Activated T-cell treated with anti-CD3 and anti-CD28 coated beads, Interleukin-2, amount 50 U/mL, for 4 hours (primary cell): ENCODE data around the gene BTG1. TPM values are rescaled to one million over a fixed set of nuclear protein-coding genes. Genes with fewer than 3 reads are reported as not detected.

Experiments used
- ATAC-seq, 2 donors: fragments of 200-7000 bp; cut with Tn5 transposase; one replicate each; pipeline ENCODE4 v1.10.0; 2021
- DNase-seq: peaks from one replicate; pipeline ENCODE4 v3.0.0-alpha.2; 2020
- H3K27me3 Mint-ChIP-seq: one replicate; pipeline ENCODE4 v1.8.0; 2021; ENCODE audit warnings: low read depth, mixed read lengths
- H3K36me3 Mint-ChIP-seq: one replicate; pipeline ENCODE4 v1.8.0; 2022; ENCODE audit warnings: mixed read lengths; ENCODE audit not compliant: insufficient read depth
- H3K4me1 Mint-ChIP-seq: one replicate; pipeline ENCODE4 v1.8.0; 2021; ENCODE audit warnings: low read depth, mixed read lengths
- H3K4me3 Mint-ChIP-seq: one replicate; pipeline ENCODE4 v1.8.0; 2021; ENCODE audit warnings: mild to moderate bottlenecking, moderate library complexity, mixed read lengths
- H3K9me3 Mint-ChIP-seq: one replicate; pipeline ENCODE4 v1.8.0; 2021; ENCODE audit warnings: mixed read lengths
- total RNA-seq, 3 donors: library from RNA; stranded (reverse); gene quantifications; one replicate each; pipeline ENCODE4 v1.2.1, GENCODE V29; 2021

BTG1 gene
- total RNA-seq, 3 donors from 2014 or later: 119 to 204 (median 130) TPM

DNA sequence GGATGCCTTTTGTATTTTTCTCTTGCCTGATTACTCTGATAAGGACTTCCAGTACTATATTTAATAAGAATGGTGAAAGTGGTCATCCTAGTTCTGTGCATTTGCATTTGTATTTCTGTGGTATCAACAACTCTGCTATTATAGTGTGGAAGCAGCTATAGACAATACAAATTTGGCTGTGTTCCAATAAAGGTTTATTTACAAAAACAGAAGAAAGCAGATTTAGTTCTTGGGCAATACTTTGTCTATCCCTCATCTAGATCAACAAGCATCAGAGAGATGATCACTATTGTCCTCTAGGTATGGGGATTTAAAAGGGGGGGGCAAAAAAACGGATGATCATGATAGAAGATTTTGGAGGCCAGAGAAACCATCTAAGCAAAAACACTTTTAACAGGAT is 19.1 kb upstream of the BTG1 start:
- no peak overlapping the region for H3K4me3 Mint-ChIP-seq
- ATAC-seq: no peak
- no peaks in the 10 kb centered on the region for H3K36me3 Mint-ChIP-seq
- no peak for DNase-seq
- H3K4me1 Mint-ChIP-seq: peaks cover 42% of the 10 kb centered on the region
- no peaks in the 10 kb centered on the region for H3K9me3 Mint-ChIP-seq
- no peaks in the 10 kb centered on the region for H3K27me3 Mint-ChIP-seq

- ATAC-seq: peak in 1 of 2 donors; percentile 35
- no peaks in the 10 kb centered on the region for H3K27me3 Mint-ChIP-seq
- H3K9me3 Mint-ChIP-seq: no peaks in the 10 kb centered on the region
- no peaks in the 10 kb centered on the region for H3K36me3 Mint-ChIP-seq
- no peak overlapping the region for H3K4me3 Mint-ChIP-seq
- H3K4me1 Mint-ChIP-seq: peaks cover 59% of the 10 kb centered on the region
- no peak for DNase-seq
These were observed 16.4 kb upstream of the BTG1 start for GRCh38 chr12:92162079-92162478.

DNA sequence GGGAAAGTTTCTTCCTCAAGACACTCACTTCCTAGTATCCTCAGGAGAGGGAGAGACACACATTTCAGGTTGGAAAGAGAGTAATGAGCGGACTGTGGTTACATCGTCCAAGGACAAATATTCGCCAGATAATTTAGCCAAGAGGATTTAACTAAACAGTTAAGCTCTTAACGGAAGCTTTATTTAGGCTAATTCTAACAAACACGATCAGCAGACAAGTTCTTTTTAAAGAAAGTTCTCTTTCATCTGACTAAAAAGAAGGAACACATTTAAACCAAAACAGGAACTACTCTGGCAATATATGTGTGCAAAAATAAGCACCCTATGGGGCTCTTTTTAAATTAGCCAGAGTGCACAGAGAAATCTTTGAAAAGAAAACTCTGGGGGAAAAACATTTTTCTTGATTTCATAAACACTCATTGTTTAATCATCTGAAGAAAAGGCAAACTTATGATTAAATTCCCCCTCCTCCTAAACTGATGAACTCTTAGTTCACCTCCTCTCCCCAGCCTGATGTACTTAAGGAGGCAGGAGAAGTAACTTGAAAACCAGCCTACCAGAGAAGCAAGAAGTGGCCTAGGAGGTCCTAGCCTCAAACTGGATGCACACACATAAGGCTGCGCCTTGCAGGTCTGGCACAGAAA is 13.3 kb upstream of the BTG1 start:
- no peaks in the 10 kb centered on the region for H3K27me3 Mint-ChIP-seq
- no peaks in the 10 kb centered on the region for H3K9me3 Mint-ChIP-seq
- H3K4me3 Mint-ChIP-seq: peak overlapping the region; percentile 20
- no peaks in the 10 kb centered on the region for H3K36me3 Mint-ChIP-seq
- DNase-seq (no peak), ATAC-seq (peak; percentile 59 to 70)
- peaks cover 61% of the 10 kb centered on the region for H3K4me1 Mint-ChIP-seq

DNA sequence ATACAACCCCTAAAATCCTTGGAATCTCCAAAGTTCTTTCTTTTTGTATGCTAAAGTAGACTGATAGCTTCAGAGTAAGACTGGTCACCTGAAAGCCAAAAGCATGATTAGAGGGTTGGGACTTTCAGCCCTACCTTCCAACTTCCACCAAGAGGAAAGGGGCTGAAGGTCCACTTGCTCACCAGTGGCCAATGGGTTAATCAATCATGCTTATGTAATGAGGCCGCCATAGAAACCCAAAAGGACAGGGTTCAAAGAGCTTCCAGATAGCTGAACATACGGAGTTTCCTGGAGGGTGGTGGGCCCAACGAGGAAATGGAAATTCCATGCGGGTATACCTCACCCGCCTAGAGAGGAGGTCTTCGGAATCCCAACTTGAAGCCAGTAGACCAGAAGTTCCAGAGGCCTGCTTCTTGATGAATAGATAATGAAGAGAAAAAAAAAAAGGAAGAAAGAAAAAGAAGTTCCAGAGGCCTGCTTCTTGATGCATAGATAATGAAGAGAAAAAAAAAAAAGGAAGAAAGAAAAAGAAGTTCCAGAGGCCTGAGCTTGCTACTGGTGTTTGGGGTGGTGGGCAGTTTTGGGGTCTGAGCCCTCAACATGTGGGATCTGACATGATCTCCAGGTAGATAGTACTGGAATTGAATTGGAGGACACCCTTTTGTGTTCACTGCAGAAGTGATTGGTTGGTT is 11.2 kb upstream of the BTG1 start:
- Mint-ChIP-seq H3K4me1 (peaks cover 48% of the 10 kb centered on the region), H3K27me3 (no peaks in the 10 kb centered on the region), H3K36me3 (peaks cover 3% of the 10 kb centered on the region), H3K9me3 (no peaks in the 10 kb centered on the region), H3K4me3 (no peak overlapping the region)
- ATAC-seq: no peak
- DNase-seq: no peak

GRCh38 chr12:92156139-92156538 is 10.5 kb upstream of the BTG1 start:
- Mint-ChIP-seq H3K27me3 (no peaks in the 10 kb centered on the region), H3K4me3 (no peak overlapping the region), H3K9me3 (no peaks in the 10 kb centered on the region), H3K4me1 (peaks cover 46% of the 10 kb centered on the region), H3K36me3 (peaks cover 3% of the 10 kb centered on the region)
- ATAC-seq: no peak
- no peak for DNase-seq

DNA sequence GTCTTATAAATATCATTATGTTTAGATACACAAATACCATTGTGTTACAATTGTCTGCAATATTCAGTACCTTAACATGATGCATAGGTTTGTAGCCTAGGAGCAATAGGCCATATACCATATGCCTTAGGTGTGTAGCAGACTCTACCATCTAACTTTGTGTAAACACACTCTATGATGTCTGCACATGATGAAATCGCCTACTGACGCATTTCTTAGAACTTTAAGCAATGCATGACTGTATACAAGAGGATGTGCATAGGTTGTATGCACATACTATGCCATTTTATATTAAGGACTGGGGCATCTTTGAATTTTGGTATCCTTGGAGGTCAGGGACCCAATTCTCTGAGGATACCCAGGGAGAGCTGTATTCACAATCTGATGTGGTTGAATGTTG is 10.1 kb upstream of the BTG1 start:
- Mint-ChIP-seq H3K4me3 (no peak overlapping the region), H3K4me1 (peaks cover 42% of the 10 kb centered on the region), H3K9me3 (no peaks in the 10 kb centered on the region), H3K27me3 (no peaks in the 10 kb centered on the region), H3K36me3 (peaks cover 3% of the 10 kb centered on the region)
- DNase-seq: no peak
- ATAC-seq: no peak

DNA sequence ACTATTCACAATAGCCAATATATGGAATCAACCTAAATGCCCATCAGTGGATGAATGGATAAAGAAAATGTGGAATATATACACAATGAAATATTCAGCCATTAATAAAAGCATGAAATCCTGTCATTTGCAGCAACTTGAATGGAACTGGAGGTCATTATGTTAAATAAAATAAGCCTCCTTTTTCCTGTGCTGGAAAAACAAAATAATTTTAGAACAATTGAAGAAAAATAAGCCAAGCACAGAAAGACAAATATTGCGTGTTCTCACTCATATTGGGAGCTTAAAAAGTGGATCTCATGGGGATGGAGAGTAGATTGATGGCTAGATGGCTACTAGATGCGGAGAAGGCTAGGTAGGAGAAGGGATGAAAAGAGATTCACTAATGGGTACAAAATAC is 6.3 kb upstream of the BTG1 start:
- Mint-ChIP-seq H3K4me1 (peaks cover 31% of the 10 kb centered on the region), H3K36me3 (peaks cover 14% of the 10 kb centered on the region), H3K4me3 (no peak overlapping the region), H3K9me3 (no peaks in the 10 kb centered on the region), H3K27me3 (no peaks in the 10 kb centered on the region)
- ATAC-seq (no peak), DNase-seq (no peak)

DNA sequence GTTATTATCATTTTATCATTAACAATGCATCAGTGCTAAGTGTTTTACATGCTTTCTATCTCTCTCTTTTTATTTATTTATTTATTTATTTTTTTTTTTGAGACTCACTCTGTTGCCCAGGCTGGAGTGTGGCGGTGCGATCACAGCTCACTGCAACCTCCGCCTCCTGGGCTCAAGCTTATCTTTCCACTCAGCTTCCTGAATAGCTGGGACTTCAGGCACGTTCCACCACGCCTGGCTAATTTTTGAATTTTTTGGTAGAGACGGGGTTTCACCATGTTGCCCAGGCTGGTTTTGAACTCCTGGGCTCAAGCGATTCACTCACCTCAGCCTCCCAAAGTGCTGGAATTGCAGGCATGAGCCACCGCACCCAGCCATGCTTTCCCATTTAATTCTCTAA is 3.9 kb upstream of the BTG1 start:
- no peak for DNase-seq

GRCh38 chr12:92147491-92147890 is 1.8 kb upstream of the BTG1 start:
- Mint-ChIP-seq H3K36me3 (peaks cover 38% of the 10 kb centered on the region), H3K4me3 (peak overlapping the region; percentile 100), H3K27me3 (no peaks in the 10 kb centered on the region), H3K4me1 (peaks cover 28% of the 10 kb centered on the region), H3K9me3 (no peaks in the 10 kb centered on the region)
- DNase-seq: no peak
- no peak for ATAC-seq

More for the DNA sequence above, 3.9 kb upstream of the BTG1 start:
- H3K36me3 Mint-ChIP-seq: peaks cover 17% of the 10 kb centered on the region
- H3K27me3 Mint-ChIP-seq: no peaks in the 10 kb centered on the region
- peaks cover 28% of the 10 kb centered on the region for H3K4me1 Mint-ChIP-seq
- no peak for ATAC-seq
- no peak overlapping the region for H3K4me3 Mint-ChIP-seq
- no peaks in the 10 kb centered on the region for H3K9me3 Mint-ChIP-seq

GRCh38 chr12:92146497-92147224 is 1.0 kb upstream of the BTG1 start:
- peaks cover 28% of the 10 kb centered on the region for H3K4me1 Mint-ChIP-seq
- no peaks in the 10 kb centered on the region for H3K9me3 Mint-ChIP-seq
- no peak for ATAC-seq
- no peaks in the 10 kb centered on the region for H3K27me3 Mint-ChIP-seq
- DNase-seq: no peak
- peak overlapping the region; percentile 100 for H3K4me3 Mint-ChIP-seq
- peaks cover 42% of the 10 kb centered on the region for H3K36me3 Mint-ChIP-seq

DNA sequence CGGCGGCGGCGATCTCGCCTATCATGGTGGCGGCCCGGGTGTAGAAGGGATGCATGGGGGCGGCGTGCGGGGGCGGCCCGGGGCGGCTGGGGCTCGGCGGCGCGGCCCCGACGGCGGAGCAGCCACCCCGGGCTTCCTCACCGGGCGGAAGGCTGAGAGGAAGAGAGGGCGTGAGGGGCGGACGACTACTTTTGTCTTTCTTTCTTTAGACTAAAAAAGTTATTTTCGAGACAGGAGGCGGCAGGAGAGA is 240 bp downstream of the BTG1 start:
- Mint-ChIP-seq H3K4me3 (peak overlapping the region; percentile 100), H3K4me1 (peaks cover 28% of the 10 kb centered on the region), H3K9me3 (no peaks in the 10 kb centered on the region), H3K27me3 (no peaks in the 10 kb centered on the region), H3K36me3 (peaks cover 55% of the 10 kb centered on the region)
- DNase-seq (no peak), ATAC-seq (peak; percentile 4 to 7)

GRCh38 chr12:92144631-92145480 is 790 bp downstream of the BTG1 start:
- ATAC-seq: peak; percentile 3 to 7

DNA sequence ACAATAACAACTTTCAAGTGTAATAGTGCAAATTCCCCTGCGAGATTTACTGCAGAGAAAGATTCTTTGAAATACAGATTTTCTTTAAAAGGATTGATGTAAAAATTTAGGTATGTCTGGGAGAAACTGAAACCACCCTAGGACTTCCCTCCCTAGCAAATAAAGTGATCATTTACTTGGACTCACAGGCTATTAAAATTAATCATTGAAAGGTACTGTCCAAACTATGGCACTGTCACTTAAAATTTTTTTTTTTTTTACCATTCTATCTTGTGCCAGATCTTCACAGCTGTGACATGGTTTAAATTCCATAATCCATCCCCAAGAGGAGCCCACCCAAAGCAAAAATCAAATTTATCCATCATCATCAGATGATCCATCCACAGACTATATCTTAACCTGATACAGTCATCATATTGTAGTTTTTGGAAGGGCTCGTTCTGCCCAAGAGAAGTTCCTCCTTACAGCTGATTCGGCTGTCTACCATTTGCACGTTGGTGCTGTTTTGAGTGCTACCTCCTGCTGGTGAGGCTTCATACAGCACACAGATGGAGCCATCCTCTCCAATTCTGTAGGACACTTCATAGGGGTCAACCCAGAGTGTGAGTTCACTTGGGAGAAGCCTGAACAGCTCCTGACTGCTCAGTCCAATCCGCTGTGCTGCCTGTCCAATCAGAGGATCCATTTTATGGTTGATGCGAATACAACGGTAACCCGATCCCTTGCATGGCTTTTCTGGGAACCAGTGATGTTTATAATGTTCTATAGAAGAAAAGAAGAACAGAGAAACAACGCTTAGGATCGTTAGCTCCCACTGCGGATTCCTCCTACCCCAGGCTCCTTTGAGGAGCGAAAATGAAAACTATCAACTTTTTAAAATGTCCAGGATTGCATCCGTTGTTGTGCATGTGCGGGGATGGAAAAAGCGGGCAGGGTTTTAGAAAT is 1.7 kb downstream of the BTG1 start:
- peaks cover 59% of the 10 kb centered on the region for H3K36me3 Mint-ChIP-seq
- H3K9me3 Mint-ChIP-seq: no peaks in the 10 kb centered on the region
- ATAC-seq (peak; percentile 9 to 19), DNase-seq (peak; percentile 63)
- H3K27me3 Mint-ChIP-seq: no peaks in the 10 kb centered on the region
- peaks cover 27% of the 10 kb centered on the region for H3K4me1 Mint-ChIP-seq
- peak overlapping the region; percentile 100 for H3K4me3 Mint-ChIP-seq

More at GRCh38 chr12:92144631-92145480, 790 bp downstream of the BTG1 start:
- peaks cover 28% of the 10 kb centered on the region for H3K4me1 Mint-ChIP-seq
- H3K36me3 Mint-ChIP-seq: peaks cover 58% of the 10 kb centered on the region
- H3K4me3 Mint-ChIP-seq: peak overlapping the region; percentile 100
- no peaks in the 10 kb centered on the region for H3K27me3 Mint-ChIP-seq
- no peaks in the 10 kb centered on the region for H3K9me3 Mint-ChIP-seq
- DNase-seq: peak; percentile 55
